Neural cell (in vitro differentiated cells): ENCODE measurements around the gene PDE3B.

ENCODE experiments used
- CTCF ChIP-seq: fragments of 450-650 bp; IDR thresholded peaks from 2 replicates; pipeline ENCODE4 v1.5.1; 2014; ENCODE audit warnings: antibody characterized with exemption, mild to moderate bottlenecking, moderate library complexity; ENCODE audit not compliant: poor library complexity, severe bottlenecking
- EP300 ChIP-seq: fragments of 450-650 bp; conservative IDR thresholded peaks from 2 replicates; pipeline ENCODE4 v1.6.1; 2014; ENCODE audit warnings: antibody characterized with exemption, mild to moderate bottlenecking, moderate library complexity; ENCODE audit not compliant: poor library complexity, severe bottlenecking
- POLR2AphosphoS5 ChIP-seq: IDR thresholded peaks from 2 replicates; pipeline ENCODE4 v1.6.1; 2012

- no peak for TF ChIP-seq EP300
- no peak for TF ChIP-seq CTCF
- TF ChIP-seq POLR2AphosphoS5: no peak
These were observed 43.9 kb downstream of the PDE3B start for GRCh38 chr11:14687456-14687855.
